Gastrocnemius medialis (tissue), 4 donors: ENCODE data around the gene MAMDC4.

Experiments
- CTCF ChIP-seq, 5 experiments: fragments of 450-650 bp in 3 of 5; fragments of 200-600 bp in 2 of 5; sonication (generic) in 2 of 5; IDR thresholded peaks in 4 of 5; conservative IDR thresholded peaks in 1 of 5; 1 replicate in 4 of 5; 2 replicates in 1 of 5; pipeline ENCODE4 v1.5.1; 2016 to 2019; ENCODE audit warnings: antibody characterized with exemption in 5 of 5, mild to moderate bottlenecking in 3 of 5, moderate library complexity in 3 of 5
- POLR2A ChIP-seq, 2 donors: fragments of 450-650 bp; IDR thresholded peaks; one replicate each; pipeline ENCODE4 v1.6.1; 2017; ENCODE audit warnings: antibody characterized with exemption in 2 of 2, mild to moderate bottlenecking in 2 of 2, moderate library complexity in 2 of 2

DNA sequence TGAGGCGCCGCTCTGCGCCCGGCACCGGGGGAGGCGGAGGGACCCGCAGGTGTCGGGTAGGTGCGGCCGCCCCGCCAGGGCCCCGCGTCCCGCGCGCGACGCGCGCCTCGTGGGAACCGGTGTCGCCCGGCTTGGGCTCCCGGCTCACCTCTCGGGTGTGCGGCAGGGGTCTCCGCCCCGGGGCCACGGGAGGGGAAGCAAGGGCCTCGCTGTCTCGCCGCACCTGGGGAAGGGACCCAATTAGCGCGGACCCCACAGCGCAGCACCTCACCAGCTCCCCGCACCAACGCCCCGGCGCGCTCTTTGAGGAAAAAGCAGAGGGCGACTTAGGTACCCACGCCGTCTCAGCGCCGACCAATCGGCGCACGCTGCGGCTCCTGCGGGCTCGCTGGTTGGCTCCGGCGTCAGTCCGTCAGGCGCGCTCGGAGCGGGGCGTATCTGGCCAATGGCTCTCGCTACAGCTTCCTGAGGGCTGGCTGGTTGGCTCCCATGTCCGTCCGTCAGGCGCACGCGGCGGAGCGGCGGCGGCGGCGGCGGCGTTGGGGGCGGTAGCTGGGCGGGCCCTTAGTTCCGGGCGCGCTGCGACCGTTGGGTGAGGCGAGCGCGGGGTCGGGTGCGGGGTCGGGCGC is 33.9 kb downstream of the MAMDC4 start, which contains the start of gene TRAF2:
- TF ChIP-seq CTCF (IDR thresholded peaks at IDR 0.05 in 4 of 5, conservative IDR thresholded peaks at IDR 0.05 in 1 of 5) (no peak), POLR2A (IDR thresholded peaks at IDR 0.05) (peak; percentile 58 to 81)
